GM18907 (cell line): Measurements from ENCODE around the gene FCHO2.
"Not testable (repeated sequence)": the region's sequence is repeated elsewhere in the genome, so short reads cannot be mapped to it uniquely, and the experiment has no call there.

Experiments used
- ATAC-seq: cut with Tn5 transposase; IDR thresholded peaks from one replicate; pipeline ENCODE4 v1.9.1; 2021; ENCODE audit warnings: mild to moderate bottlenecking, moderate library complexity; ENCODE audit not compliant: unreplicated experiment

The FCHO2 gene

DNA sequence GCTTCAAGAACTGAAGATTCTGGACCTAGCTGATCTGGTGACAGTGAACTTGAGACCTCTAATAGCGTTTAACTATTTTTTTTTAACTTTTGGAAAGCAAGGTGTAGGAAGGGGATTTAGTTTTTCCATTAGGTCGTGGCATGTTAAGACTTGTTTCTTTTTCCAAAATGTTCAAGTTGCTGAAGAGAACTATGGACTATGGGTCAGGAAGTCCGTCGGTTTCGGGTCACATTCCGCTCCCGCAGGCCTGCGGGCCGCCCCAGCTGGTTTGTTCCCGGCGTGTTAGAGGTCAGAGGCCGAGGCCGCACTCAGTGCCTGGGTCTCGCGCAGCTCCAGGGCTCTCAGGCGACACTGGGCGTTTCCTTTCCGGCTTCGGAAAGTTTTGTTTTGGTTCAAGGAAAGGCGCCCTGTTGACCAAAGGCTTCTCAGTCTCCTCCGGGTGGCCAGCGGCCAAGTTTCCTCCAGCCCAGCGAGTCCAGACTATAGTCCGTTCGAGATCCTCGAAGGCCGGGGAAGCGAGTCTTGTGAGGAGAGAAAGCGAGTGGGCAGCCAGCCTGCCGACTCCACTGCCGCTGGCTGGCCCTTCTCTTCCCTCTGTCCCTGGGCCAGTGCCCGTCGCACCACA, 586 bp upstream of the FCHO2 start:
- peak; percentile 52 for ATAC-seq

DNA sequence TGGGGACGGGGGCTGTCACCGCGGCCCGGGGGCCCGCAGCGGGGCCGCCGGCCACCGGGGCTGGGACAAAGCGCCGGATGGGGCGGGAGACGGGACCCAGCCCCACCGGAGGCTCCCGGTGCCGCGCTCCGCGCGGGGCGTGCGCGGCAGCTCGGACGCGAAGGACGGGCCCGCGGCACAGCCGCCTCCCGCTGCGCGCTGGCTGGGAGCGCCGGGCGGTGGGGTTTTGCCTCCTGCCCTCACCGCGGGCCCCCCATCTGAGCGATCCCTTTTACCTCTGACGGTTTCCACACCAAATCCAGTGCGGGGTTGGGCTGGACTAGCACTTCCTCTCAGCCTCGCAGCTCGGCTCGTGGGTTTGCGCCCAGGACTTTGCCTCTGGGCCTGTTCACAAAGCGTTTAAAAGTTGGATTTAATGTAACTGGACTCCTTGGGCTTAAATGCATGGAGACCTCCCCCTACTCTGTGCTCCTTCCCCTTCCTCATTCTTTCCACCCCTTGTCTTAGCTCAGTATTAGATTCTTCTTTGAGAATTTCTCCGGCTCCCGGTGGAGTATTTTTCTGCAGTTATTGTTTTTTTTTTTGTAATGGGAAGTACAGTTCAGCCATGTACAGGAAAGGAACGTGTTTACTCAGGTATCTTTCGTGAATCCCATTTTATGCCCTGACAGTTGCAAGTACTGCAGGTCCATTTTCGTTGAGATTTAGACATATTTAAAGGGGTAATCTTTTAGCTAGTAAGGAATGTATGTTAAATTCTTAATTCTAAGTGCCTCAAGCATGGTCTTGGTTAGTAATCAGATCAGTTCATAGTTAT, 691 bp downstream of the FCHO2 start:
- peak; percentile 43 for ATAC-seq

DNA sequence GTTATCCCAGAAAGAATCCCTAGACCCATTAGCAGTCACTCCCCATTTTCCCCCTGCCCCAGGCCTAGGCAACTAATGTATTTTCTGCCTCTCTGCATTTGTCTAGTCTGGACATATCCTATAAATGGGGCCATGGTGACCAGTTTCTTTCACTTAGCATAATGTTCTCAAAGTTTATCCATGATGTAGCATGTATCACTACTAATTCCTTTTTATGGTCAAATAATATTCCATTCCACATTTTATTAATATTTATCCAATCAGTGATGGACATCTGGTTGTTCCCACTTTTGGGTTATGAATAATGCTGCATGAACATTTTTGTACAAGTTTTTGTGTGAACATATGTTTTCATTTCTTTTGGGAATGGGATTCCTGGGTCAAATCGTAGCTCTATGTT, 1.5 kb downstream of the FCHO2 start:
- ATAC-seq = no peak

- ATAC-seq = no peak
Measured at GRCh38 chr5:72959257-72959656, 3.4 kb downstream of the FCHO2 start.

DNA sequence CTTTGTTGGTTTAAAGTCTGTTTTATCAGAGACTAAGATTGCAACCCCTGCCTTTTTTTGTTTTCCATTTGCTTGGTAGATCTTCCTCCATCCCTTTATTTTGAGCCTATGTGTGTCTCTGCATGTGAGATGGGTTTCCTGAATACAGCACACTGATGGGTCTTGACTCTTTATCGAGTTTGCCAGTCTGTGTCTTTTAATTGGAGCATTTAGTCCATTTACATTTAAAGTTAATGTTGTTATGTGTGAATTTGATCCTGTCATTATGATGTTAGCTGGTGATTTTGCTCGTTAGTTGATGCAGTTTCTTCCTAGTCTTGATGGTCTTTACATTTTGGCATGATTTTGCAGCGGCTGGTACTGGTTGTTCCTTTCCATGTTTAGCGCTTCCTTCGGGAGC, 18.6 kb downstream of the FCHO2 start:
- not testable (repeated sequence) for ATAC-seq

DNA sequence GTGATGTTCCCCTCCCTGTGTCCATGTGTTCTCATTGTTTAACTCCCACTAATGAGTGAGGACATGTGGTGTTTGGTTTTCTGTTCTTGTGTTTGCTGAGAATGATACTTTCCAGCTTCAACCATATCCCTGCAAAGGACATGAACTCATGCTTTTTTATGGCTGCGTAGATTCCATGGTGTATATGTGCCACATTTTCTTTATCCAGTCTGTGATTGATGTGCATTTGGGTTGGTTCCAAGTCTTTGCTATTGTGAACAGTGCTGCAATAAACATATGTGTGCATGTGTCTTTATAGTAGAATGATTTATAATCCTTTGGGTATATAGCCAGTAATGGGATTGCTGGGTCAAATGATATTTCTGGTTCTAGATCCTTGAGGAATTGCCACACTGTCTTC, 21.0 kb downstream of the FCHO2 start:
- not testable (repeated sequence) for ATAC-seq

- no peak for ATAC-seq
Measured at GRCh38 chr5:72985719-72986118, 29.9 kb downstream of the FCHO2 start.

GRCh38 chr5:72988769-72989168, 32.9 kb downstream of the FCHO2 start:
- ATAC-seq = no peak

DNA sequence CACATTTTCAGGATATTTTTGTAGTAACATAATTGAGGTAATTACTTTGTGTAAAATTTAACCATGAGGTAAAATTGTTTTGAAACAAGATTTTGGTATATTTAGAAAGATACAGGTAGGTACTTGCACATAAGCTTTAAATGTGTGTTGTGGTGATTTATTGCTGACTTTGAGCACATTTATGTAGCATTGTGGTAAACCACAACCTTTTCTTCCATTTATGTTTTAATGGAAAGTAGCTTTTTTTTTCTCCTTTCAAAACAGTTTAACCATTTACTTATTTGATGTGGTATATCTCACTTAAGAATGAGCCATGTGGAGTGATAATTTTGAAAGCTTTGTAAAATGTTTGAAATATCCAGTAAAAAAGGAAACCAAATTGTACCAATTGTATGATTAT, 35.6 kb downstream of the FCHO2 start:
- ATAC-seq = no peak

GRCh38 chr5:72994578-72994977, 38.7 kb downstream of the FCHO2 start:
- ATAC-seq = no peak

DNA sequence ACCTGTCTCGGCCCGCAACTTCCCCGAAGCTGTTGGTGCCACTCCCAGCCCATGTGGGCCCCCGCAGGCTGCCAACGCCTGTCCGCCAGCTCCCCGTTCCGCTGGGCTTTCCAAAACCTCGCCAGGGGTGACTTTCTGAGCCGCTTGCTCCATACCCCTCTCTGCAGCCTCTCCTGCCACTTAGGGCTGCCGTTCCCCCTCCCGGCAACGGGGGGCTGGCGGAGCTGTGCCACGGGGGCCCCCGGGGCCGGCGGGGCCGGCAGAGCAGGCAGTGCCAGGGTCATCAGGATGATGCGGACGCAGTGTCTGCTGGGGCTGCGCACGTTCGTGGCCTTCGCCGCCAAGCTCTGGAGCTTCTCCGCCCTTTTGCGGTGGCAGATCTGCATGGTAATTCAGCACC, 40.8 kb downstream of the FCHO2 start:
- no peak for ATAC-seq

DNA sequence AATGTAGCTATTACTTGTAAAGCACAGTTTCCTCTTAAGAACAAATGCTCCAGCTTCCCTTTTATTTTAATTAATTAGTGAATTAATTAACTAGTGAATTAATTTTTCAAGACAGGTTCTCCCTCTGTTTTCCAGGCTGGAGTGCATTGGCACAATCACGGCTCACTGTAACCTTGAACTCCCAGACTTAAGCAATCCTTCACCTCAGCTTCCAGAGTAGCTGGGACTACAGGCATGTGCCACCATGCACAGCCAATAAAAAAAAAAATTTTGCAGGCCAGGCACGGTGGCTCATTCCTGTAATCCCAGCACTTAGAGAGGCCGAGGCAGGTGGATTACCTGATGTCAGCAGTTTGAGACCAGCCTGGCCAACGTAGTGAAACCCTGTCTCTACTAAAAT, 44.1 kb downstream of the FCHO2 start:
- no peak for ATAC-seq

- no peak for ATAC-seq
Measured at GRCh38 chr5:73005886-73006285, 50.0 kb downstream of the FCHO2 start.

DNA sequence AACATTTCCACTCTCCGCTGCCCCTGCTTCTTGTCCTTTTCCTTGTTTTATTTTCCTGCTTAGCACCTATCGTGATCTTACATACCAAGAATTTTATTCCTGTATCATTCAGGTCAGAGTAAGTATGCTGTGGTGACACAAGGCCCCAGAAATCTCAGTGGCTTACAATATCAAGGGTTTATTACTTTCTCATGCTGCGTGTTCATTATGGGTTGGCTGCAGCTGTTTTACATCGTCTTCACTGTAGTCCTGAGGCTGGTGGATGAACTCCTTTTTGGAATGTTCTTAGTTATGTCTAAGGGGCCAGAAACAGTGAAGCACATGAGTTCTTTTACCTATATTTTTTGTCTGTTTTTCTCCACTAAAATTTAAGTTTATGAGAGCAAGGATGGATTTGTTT, 51.2 kb downstream of the FCHO2 start:
- ATAC-seq = no peak

DNA sequence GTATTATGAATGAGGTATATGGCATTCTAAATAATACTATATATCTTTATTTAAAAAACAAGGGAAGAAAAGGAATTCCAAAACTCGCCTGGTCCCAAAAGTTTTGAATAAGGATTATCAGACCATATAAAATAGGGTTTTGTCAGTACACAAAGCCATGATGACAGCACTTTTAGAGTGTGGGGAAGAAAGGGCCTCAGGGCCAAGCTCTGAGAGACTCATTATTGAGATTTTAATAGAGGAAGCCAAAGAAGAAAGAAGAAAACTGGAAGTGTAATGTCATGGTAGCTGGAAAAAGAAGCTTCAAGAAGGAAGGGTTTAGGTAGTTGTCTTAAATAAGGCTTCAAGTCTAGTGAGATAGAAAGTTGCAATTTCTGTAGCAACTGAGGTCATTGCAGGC, 53.0 kb downstream of the FCHO2 start:
- ATAC-seq = no peak

- not testable (repeated sequence) for ATAC-seq
Measured at GRCh38 chr5:73011612-73012011, 55.8 kb downstream of the FCHO2 start.

GRCh38 chr5:73018892-73019291, 63.1 kb downstream of the FCHO2 start:
- ATAC-seq = no peak

DNA sequence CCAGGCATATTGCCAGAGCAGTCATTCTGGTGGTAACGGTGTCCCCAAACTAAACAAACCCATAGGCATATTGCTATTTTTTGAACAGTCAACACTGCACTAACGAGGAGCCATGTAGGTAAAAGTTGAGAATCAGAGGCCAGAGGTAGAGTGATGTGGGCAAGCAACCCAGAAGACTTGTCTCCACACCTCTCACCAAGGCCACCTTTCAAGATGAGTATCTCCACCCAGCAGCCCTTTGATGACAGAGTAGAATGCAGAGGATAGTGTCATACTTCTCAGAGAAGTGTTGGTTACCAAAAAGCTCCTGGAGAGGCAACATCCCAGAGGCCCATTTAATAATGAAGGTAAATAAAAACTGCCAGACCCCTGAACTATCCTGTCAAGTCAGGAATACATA, 63.9 kb downstream of the FCHO2 start:
- ATAC-seq = no peak

- ATAC-seq = no peak
Measured at GRCh38 chr5:73022471-73023169, 66.8 kb downstream of the FCHO2 start.

DNA sequence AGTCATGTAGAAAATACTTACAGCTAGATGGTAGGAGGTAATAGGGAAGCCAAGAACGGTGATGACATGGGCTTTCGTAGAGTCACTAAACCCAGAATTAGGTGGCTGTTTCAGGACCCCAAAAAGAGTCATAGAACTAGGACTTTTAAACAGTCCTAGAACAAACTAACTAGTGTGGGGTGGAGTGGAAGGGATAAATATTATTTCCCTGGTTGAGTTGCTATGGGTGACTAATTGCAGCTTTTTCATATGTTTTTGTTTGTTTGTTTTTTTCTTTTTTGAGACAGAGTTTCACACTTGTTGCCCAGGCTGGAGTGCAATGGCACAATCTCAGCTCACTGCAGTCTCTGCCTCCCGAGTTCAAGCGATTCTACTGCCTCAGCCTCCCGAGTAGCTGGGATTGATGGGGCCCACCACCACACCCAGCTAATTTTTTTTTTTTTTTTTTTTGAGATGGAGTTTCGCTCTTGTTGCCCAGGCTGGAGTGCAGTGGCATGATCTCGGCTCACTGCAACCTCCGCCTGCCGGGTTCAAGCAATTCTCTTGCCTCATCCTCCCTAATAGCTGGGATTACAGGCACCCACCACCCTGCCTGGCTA, 69.2 kb downstream of the FCHO2 start:
- ATAC-seq = not testable (repeated sequence)

- ATAC-seq = no peak
Measured at GRCh38 chr5:73027361-73027760, 71.5 kb downstream of the FCHO2 start.

GRCh38 chr5:73027816-73028215, 72.0 kb downstream of the FCHO2 start:
- ATAC-seq = no peak
